Endothelial cell of umbilical vein (primary cell): Measurements from ENCODE around the gene MIX23. TPM values are rescaled to one million over a fixed set of nuclear protein-coding genes. Genes with fewer than 3 reads are reported as not detected.

Source experiments
- BruUV-seq: library from RNA; stranded (reverse); fragments of 400-500 nt; replicated peaks from 2 replicates; lab custom pipeline; 2021; lab: Mats Ljungman, UMichigan
- CTCF ChIA-PET: fragments of 300-600, 350-600 bp; sonication (Branson Sonifier 250); formaldehyde crosslinking; loops from one replicate; lab custom pipeline; 2021; ENCODE audit warnings: antibody characterized with exemption, inconsistent platforms; lab: Charles Lee
- POLR2A ChIA-PET: fragments of 300-600, 350-600 bp; sonication (Branson Sonifier 250); formaldehyde crosslinking; loops from one replicate; lab custom pipeline; 2021; ENCODE audit warnings: antibody characterized with exemption, inconsistent platforms; lab: Charles Lee
- DNase-seq: peaks from one replicate; pipeline ENCODE4 v3.0.0-alpha.2; 2011; ENCODE audit warnings: low read depth, low spot score
- FAIRE-seq: peaks from 2 replicates; lab custom pipeline; 2011; peaks lifted over from hg19 to GRCh38; lab: Jason Lieb, UNC
- H2AFZ ChIP-seq: 2 replicates; pipeline ENCODE4 v1.6.0; 2012; ENCODE audit warnings: low read depth, low read length, control low read depth, inconsistent platforms
- H3K27ac ChIP-seq: 2 replicates; pipeline ENCODE4 v1.5.1; 2011; ENCODE audit warnings: low read depth, mild to moderate bottlenecking, control low read depth, low read length, moderate library complexity; ENCODE audit not compliant: insufficient read depth
- H3K27me3 ChIP-seq, 2 experiments: 2 replicates each; pipeline versions ENCODE4 v1.6.0 to v1.6.1; 2011; ENCODE audit warnings: low read length in 2 of 2, mixed read lengths in 1 of 2; ENCODE audit not compliant: control insufficient read depth in 2 of 2, insufficient read depth in 2 of 2
- H3K36me3 ChIP-seq, 2 experiments: 2 replicates in 1 of 2; 3 replicates in 1 of 2; pipeline ENCODE4 v1.5.1; 2011; ENCODE audit warnings: low read length in 2 of 2, mild to moderate bottlenecking in 1 of 2, moderate library complexity in 1 of 2; ENCODE audit not compliant: control insufficient read depth in 2 of 2, insufficient read depth in 2 of 2; ENCODE audit errors: extremely low read depth in 1 of 2
- H3K4me1 ChIP-seq: 3 replicates; pipeline ENCODE4 v1.5.1; 2011; ENCODE audit warnings: mild to moderate bottlenecking, low read length; ENCODE audit not compliant: control insufficient read depth, insufficient read depth; ENCODE audit errors: extremely low read depth
- H3K4me2 ChIP-seq: 2 replicates; pipeline ENCODE4 v1.6.1; 2011; ENCODE audit warnings: low read length, control low read depth, mixed read lengths; ENCODE audit not compliant: insufficient read depth
- H3K4me3 ChIP-seq, 3 experiments: fragments of 200-600 bp in 1 of 3; sonication (generic), shearing (Covaris generic) in 1 of 3; replicated peaks in 1 of 3; 2 replicates each; pipeline ENCODE4 v1.5.1; 2011 to 2016; ENCODE audit warnings: control low read depth in 3 of 3, low read length in 3 of 3, mild to moderate bottlenecking in 2 of 3, inconsistent platforms in 1 of 3, low read depth in 1 of 3, moderate library complexity in 1 of 3; ENCODE audit not compliant: insufficient read depth in 1 of 3
- H3K79me2 ChIP-seq: 2 replicates; pipeline ENCODE4 v1.6.0; 2012; ENCODE audit warnings: low read length, inconsistent platforms; ENCODE audit not compliant: control insufficient read depth, insufficient read depth
- H3K9ac ChIP-seq: replicated peaks from 2 replicates; pipeline ENCODE3; 2011; ENCODE audit warnings: low read length, control low read depth; ENCODE audit not compliant: insufficient read depth; ENCODE audit errors: extremely low read depth
- H3K9me1 ChIP-seq: replicated peaks from 3 replicates; pipeline ENCODE4 v1.6.0; 2011; ENCODE audit warnings: mild to moderate bottlenecking, low read length; ENCODE audit not compliant: control insufficient read depth, insufficient read depth; ENCODE audit errors: extremely low read depth
- H3K9me3 ChIP-seq: replicated peaks from 2 replicates; pipeline ENCODE4 v1.5.1; 2012; ENCODE audit warnings: low read length, inconsistent platforms; ENCODE audit not compliant: control insufficient read depth, insufficient read depth
- H4K20me1 ChIP-seq: replicated peaks from 2 replicates; pipeline ENCODE3; 2011; ENCODE audit warnings: mild to moderate bottlenecking, low read length; ENCODE audit not compliant: control insufficient read depth, insufficient read depth; ENCODE audit errors: extremely low read depth
- CTCF ChIP-seq, 2 donors: IDR thresholded peaks; 1 replicate in 1 of 2; 2 replicates in 1 of 2; pipeline ENCODE4 v1.5.1; 2011; ENCODE audit warnings: low read length in 2 of 2, mild to moderate bottlenecking in 2 of 2, moderate library complexity in 2 of 2, control low read depth in 1 of 2, inconsistent platforms in 1 of 2, low read depth in 1 of 2; ENCODE audit not compliant: insufficient read depth in 1 of 2; ENCODE audit errors: extremely low read depth in 1 of 2
- EZH2 ChIP-seq: IDR thresholded peaks from 2 replicates; pipeline ENCODE4 v1.6.1; 2012; ENCODE audit warnings: borderline replicate concordance, low read depth, mild to moderate bottlenecking, moderate library complexity, low read length, inconsistent platforms; ENCODE audit not compliant: severe bottlenecking
- FOS ChIP-seq: IDR thresholded peaks from 2 replicates; pipeline ENCODE4 v1.6.1; 2011; ENCODE audit warnings: mild to moderate bottlenecking, low read length, moderate library complexity, borderline replicate concordance; ENCODE audit not compliant: insufficient read depth
- GATA2 ChIP-seq: IDR thresholded peaks from 2 replicates; pipeline ENCODE4 v1.7.0; 2011; ENCODE audit warnings: low read depth, mild to moderate bottlenecking, moderate library complexity, mixed read lengths, low read length; ENCODE audit not compliant: insufficient read length, insufficient read depth
- JUN ChIP-seq: IDR thresholded peaks from 2 replicates; pipeline ENCODE4 v1.6.1; 2011; ENCODE audit warnings: borderline replicate concordance, low read depth; ENCODE audit not compliant: insufficient read length, insufficient read depth
- MYC ChIP-seq: IDR thresholded peaks from one replicate; pipeline ENCODE4 v1.6.1; 2011; ENCODE audit warnings: mild to moderate bottlenecking, low read depth, low read length
- POLR2A ChIP-seq: IDR thresholded peaks from 2 replicates; pipeline ENCODE4 v1.6.1; 2012; ENCODE audit warnings: low read depth, mild to moderate bottlenecking, control low read depth, low read length
- POLR2AphosphoS5 ChIP-seq: IDR thresholded peaks from 2 replicates; pipeline ENCODE4 v1.6.1; 2012; ENCODE audit warnings: low read depth, mild to moderate bottlenecking, control low read depth, low read length, moderate library complexity; ENCODE audit not compliant: insufficient read depth
- dilution Hi-C: fragments of 300-500 bp; cut with MboI; formaldehyde crosslinking; loops from one replicate; pipeline ENCODE4 v1.15.0; 2019; ENCODE audit warnings: low sequenced_read_pairs; ENCODE audit not compliant: extremely low pct_ligation_motif_present
- intact Hi-C: fragments of 100-400 bp; cut with micrococcal nuclease; formaldehyde crosslinking; loops from one replicate; pipeline ENCODE4 v1.10.0; 2022
- polyA plus RNA-seq, 4 experiments: library from polyadenylated mRNA; depleted of rRNA in 3 of 4; stranded (reverse) in 3 of 4; unstranded in 1 of 4; fragments of >200 nt; gene quantifications; 2 replicates each; pipeline versions ENCODE4 v1.2.1 to v1.2.3, GENCODE V29; 2011 to 2012; ENCODE audit warnings: missing spikeins in 1 of 4
- total RNA-seq: library from RNA; stranded (reverse); gene quantifications from 2 replicates; pipeline ENCODE4 v1.2.3, GENCODE V29; 2021
- TF ChIP-seq, protein P1 (sequence below): IDR thresholded peaks from 2 replicates; pipeline ENCODE4 v1.6.1; 2011; ENCODE audit not compliant: insufficient read depth, insufficient read length

The MIX23 gene
- total and polyA plus RNA-seq, 2 donors (not counting 3 experiments of a cell fraction or from before 2014, with no cell fraction given): 4.5 to 53.5 TPM

GRCh38 chr3:122353215-122353614, 29.8 kb downstream of the MIX23 start:
- Histone ChIP-seq H3K9me3 (no peaks in the 10 kb centered on the region), H3K9ac (no peak overlapping the region), H3K9me1 (no peaks in the 10 kb centered on the region), H3K4me3 (no peak overlapping the region), H3K4me2 (no peak overlapping the region), H3K4me1 (no peaks in the 10 kb centered on the region), H3K27ac (no peak overlapping the region), H3K36me3 (no peaks in the 10 kb centered on the region), H3K27me3 (no peaks in the 10 kb centered on the region), H2AFZ (no peak overlapping the region), H4K20me1 (no peaks in the 10 kb centered on the region), H3K79me2 (no peaks in the 10 kb centered on the region)
- CTCF ChIA-PET: no interaction called here
- POLR2A ChIA-PET: no interaction called here
- dilution Hi-C loops (no loop called here), intact Hi-C loops (no loop called here)
- TF ChIP-seq JUN: no peak
- TF ChIP-seq GATA2: no peak
- no peak for TF ChIP-seq CTCF (IDR thresholded peaks at IDR 0.05; ENCODE audit: extremely low read depth in 1 of 2, insufficient read depth in 1 of 2, low read depth in 1 of 2, low read length in 2 of 2)
- TF ChIP-seq FOS: no peak
- no peak for TF ChIP-seq MYC
- TF ChIP-seq POLR2AphosphoS5: no peak
- no peak for TF ChIP-seq POLR2A
- TF ChIP-seq EZH2: no peak
- TF ChIP-seq, protein P1, sequence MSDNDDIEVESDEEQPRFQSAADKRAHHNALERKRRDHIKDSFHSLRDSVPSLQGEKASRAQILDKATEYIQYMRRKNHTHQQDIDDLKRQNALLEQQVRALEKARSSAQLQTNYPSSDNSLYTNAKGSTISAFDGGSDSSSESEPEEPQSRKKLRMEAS: no peak
- DNase-seq (no peak), FAIRE-seq (no peak)
- BruUV-seq: no TSS peak
